BJ (cell line): ENCODE results near the gene GABRB2. TPM values are rescaled to one million over a fixed set of nuclear protein-coding genes. Genes with fewer than 3 reads are reported as not detected.

Source experiments
- CTCF ChIA-PET: fragments of 350-600 bp; formaldehyde crosslinking; extraction: SDS; loops from one replicate; lab custom pipeline; 2021; ENCODE audit warnings: antibody characterized with exemption, inconsistent platforms; lab: Yijun Ruan, JAX
- POLR2A ChIA-PET: fragments of 300-600 bp; sonication (Branson Sonifier 250); formaldehyde crosslinking; extraction: SDS; loops from one replicate; lab custom pipeline; 2021; ENCODE audit warnings: antibody characterized with exemption; lab: Charles Lee
- DNase-seq: peaks from one replicate; pipeline ENCODE4 v3.0.0-alpha.2; 2011; ENCODE audit warnings: low read depth
- H3K27me3 ChIP-seq: 2 replicates; pipeline ENCODE4 v1.6.0; 2011; ENCODE audit warnings: low read length; ENCODE audit not compliant: control insufficient read depth, insufficient read depth
- H3K36me3 ChIP-seq: 2 replicates; pipeline ENCODE4 v1.5.1; 2011; ENCODE audit warnings: low read length; ENCODE audit not compliant: control insufficient read depth, insufficient read depth
- H3K4me3 ChIP-seq: 2 replicates; pipeline ENCODE4 v1.5.1; 2011; ENCODE audit warnings: low read depth, mild to moderate bottlenecking, control low read depth, low read length
- polyA plus RNA-seq: library from polyadenylated mRNA; depleted of rRNA; stranded (reverse); fragments of >200 nt; gene quantifications from 2 replicates; pipeline ENCODE4 v1.2.3, GENCODE V29; 2011
- TF ChIP-seq, protein P1 (sequence below): IDR thresholded peaks from 2 replicates; pipeline ENCODE4 v1.5.1; 2011; ENCODE audit warnings: low read depth, mild to moderate bottlenecking, control low read depth, inconsistent platforms, low read length, moderate library complexity; ENCODE audit not compliant: insufficient read depth

GABRB2 gene
- polyA plus RNA-seq, 1 experiment: not detected

GRCh38 chr5:161344234-161344633 is 202.3 kb downstream of the GABRB2 start:
- no peak overlapping the region for H3K4me3 ChIP-seq
- no peak for DNase-seq
- H3K27me3 ChIP-seq: no peaks in the 10 kb centered on the region
- no peaks in the 10 kb centered on the region for H3K36me3 ChIP-seq
- CTCF ChIA-PET: no interaction called here
- TF ChIP-seq, protein P1, sequence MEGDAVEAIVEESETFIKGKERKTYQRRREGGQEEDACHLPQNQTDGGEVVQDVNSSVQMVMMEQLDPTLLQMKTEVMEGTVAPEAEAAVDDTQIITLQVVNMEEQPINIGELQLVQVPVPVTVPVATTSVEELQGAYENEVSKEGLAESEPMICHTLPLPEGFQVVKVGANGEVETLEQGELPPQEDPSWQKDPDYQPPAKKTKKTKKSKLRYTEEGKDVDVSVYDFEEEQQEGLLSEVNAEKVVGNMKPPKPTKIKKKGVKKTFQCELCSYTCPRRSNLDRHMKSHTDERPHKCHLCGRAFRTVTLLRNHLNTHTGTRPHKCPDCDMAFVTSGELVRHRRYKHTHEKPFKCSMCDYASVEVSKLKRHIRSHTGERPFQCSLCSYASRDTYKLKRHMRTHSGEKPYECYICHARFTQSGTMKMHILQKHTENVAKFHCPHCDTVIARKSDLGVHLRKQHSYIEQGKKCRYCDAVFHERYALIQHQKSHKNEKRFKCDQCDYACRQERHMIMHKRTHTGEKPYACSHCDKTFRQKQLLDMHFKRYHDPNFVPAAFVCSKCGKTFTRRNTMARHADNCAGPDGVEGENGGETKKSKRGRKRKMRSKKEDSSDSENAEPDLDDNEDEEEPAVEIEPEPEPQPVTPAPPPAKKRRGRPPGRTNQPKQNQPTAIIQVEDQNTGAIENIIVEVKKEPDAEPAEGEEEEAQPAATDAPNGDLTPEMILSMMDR: no peak
- POLR2A ChIA-PET: no interaction called here

- Histone ChIP-seq H3K4me3 (no peak overlapping the region), H3K27me3 (no peaks in the 10 kb centered on the region), H3K36me3 (no peaks in the 10 kb centered on the region)
- TF ChIP-seq, protein P1: no peak
- DNase-seq: no peak
- ChIA-PET POLR2A (no interaction called here), CTCF (no interaction called here)
Observed at GRCh38 chr5:161342886-161343285, 203.6 kb downstream of the GABRB2 start.

DNA sequence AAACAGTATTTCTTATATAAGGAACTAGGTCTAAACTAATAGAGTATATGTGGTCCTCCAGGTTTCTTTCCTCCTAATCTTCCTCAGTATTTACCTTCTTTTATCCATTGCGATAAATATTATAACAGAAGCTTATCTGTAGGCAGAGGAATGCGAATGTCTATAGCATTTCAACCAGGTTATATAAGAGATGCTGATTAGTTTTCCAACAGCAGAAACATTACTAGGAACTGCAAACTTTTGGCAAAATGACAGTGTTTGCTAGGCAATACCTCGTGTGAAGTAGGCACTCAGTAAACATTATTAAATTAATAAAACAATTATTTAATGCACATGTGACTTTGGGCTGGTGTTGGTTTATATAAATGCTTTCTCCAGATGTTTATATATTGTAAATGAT is 206.5 kb downstream of the GABRB2 start:
- CTCF ChIA-PET: no interaction called here
- POLR2A ChIA-PET: no interaction called here
- no peaks in the 10 kb centered on the region for H3K27me3 ChIP-seq
- no peaks in the 10 kb centered on the region for H3K36me3 ChIP-seq
- no peak for DNase-seq
- TF ChIP-seq, protein P1: no peak
- no peak overlapping the region for H3K4me3 ChIP-seq

DNA sequence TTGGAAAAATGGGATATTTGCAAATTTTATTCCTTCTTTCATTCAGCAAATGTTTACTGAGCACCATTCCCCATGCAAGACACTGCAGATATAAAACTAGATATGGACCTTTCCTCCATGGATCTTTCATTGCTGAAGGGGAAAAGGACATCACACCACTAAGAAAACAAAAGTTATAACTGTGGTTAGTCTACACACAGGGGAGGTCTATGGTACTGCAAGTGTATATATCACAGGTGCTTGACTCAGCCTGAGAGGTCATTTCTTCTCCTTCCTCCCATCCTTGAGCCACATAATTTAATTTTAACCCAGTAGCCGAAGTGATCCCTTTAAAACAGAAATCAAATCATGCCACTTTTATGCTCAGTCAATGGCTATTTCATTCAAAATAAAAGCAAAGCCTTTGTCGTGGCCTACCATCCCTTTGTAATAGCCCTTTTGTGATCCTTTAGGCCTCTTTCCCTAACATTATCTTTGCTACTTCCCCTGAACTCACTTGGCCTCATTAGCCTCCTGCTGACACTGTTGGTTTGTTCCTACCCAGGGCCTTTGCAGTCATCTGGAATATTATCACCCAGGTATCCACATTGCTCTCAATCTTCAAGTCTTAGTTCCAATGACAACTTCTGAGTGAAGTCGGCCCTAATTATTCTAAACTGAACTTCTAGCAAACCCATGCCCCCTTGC is 213.2 kb downstream of the GABRB2 start:
- no peaks in the 10 kb centered on the region for H3K36me3 ChIP-seq
- no peak overlapping the region for H3K4me3 ChIP-seq
- no peak for DNase-seq
- no peaks in the 10 kb centered on the region for H3K27me3 ChIP-seq
- ChIA-PET POLR2A (no interaction called here), CTCF (no interaction called here)
- TF ChIP-seq, protein P1: no peak

GRCh38 chr5:161332343-161332742 is 214.2 kb downstream of the GABRB2 start:
- POLR2A ChIA-PET: no interaction called here
- no peaks in the 10 kb centered on the region for H3K27me3 ChIP-seq
- TF ChIP-seq, protein P1: no peak
- no peaks in the 10 kb centered on the region for H3K36me3 ChIP-seq
- CTCF ChIA-PET: no interaction called here
- DNase-seq: no peak
- H3K4me3 ChIP-seq: no peak overlapping the region
